Measurements from ENCODE around the gene JUND.

The JUND gene

DNA sequence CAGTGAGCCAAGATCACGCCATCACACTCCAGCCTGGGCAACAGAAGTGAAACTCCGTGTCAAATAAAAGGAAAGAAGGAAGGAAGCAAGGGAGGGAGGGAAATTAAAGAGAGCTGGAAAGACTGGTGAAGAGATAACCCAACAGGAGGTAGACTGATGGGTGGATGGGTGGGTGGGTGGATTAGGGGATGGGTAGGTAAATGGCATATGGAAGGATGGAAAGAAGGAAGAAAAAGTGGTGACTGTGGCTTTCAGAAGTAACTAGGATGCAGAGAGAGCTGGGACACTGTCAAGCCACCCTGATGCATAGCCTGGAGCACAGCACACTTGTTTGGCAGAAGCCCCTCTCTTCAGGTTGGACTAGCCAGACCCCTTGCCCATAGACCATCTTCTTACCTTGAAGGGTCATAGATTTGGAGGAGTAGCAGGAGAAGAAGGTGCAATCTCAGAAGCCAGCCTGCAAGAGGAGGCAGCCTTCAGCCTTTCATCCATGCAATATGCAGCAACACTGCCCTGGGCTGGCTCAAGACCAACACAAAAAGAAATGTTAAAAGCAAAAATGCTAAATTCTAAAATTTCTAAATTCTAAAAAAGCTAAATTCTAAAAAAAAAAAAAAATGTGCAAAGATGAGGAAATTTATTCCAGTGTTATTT lies 12.2 kb downstream of the JUND start:
- no peak for DNase-seq (ENCODE audit: low spot score)

DNA sequence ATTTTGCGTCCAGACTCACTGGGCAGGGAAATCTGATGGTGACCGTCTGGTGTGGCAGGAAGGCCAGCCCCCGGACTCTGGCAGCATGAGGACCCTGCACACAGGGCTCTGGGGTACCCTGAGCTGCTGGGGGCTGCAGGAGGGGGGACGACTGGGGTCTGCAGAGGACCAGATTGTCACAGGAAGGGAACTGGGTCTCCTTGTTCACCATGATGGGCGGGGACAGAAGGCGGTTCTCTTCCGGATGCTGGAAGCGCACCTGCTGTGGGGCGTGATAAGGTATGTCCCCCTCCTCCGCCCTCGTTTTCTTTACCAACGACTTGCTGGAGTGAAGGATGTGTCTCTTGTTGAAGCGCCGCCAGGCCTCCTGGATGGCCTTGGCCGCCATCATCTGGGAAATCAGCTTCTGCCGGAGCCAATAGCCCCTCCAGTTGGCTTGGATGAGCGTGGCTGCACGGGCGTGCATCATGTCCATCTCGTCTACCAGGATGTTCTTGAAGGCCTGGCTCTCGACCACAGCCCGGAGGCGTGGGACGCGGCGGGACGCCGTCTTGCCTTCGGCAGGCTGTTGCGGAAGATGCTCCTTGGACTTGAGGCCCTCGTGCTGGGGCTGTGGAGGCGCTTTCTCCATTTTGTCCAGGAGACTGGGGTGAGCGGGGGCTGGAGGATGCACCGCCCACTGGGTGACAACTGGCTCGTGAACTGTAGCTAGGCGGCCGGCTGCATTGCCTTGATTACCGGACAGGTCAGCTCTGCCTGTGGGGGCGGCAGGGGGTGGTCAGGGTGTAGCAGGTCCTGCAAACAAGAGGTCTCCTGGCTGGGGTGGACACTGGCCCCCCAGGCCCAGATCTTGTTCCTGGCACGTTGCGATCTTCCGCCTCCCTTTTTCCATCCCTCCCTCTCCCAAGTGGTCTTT lies 14.4 kb downstream of the JUND start:
- no peak for DNase-seq (ENCODE audit: low spot score)

DNA sequence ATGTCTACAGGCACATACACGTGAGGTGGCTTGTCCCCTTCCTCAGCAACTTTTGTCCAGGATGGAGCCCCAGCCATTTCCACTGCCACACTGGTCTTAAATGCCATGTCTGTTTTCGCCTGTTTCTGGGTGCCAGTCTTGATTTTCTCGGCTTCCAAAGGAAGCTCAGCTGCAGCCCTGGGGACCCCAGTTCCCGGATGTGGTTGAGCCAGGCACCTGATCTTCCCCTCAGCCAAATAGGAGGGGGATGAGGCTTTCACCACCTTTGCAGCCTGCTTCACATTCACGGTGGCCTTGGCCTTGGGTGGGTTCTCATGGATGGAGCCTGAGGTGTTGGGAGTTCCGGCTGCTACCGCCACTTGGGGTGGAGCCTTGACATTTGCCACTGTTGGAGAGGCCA lies 15.8 kb downstream of the JUND start:
- no peak for DNase-seq (ENCODE audit: low spot score)

DNA sequence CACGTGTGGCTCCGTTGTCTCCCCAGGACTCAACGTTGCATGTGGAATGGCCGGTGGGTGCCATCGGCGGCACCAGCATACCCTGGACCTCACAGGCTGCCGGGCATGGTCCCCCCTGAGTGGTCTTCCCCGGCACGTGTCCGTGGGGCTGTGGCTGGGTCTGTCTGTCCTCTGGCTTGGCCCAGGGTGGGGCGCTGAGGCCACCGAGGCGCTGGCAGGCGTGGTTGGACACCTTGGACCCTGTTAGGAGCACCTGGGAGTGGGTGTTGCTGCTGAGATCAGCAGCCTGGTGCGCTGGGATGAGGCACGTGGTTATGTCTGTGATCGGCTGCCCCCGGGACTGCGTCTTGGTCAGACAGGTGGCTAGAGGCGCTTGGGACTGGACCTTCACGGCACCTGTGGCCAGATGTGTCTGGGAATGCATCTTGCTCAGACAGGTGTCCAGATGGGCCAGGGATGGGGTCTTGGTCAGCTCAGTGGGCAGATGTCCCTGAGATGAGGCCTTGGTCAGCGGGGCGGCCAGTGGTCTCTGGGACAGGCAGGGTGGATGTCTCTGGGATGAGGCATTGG lies 16.4 kb downstream of the JUND start:
- no peak for DNase-seq (ENCODE audit: low spot score)

DNA sequence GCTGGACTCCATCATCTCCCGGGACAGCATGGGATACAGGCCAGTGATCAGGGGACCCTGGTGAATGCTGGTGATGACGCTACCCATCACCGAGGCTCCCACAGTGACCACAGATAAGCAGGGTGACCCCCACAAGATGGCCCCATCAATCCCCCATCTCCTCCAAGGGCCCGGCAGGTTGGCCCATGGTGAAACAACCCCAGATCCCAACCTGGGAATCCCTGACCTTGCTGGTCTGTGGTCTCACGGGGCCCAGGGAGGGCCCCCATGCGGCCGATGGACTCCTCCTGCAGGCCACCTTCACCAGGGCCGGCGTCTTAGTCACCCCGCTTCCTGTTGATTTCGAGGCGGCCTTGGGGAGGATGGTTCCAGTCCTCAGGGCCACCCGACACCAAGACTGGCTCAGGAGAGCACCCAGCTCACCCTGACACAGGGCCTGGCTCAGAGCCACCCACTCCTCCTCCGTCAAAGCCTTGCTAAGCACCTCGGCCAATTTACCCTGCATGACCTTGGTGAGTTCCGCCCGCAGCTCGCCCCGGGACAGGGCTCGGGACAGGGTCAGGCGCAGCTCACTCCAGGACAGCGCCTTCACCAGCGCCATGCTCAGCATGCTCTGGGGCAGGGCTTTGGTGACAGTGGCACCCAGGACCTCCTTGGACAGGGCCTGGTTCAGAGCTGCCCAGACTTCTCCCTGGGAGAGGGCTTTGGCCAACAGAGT lies 17.1 kb downstream of the JUND start:
- no peak for DNase-seq (ENCODE audit: low spot score)

DNA sequence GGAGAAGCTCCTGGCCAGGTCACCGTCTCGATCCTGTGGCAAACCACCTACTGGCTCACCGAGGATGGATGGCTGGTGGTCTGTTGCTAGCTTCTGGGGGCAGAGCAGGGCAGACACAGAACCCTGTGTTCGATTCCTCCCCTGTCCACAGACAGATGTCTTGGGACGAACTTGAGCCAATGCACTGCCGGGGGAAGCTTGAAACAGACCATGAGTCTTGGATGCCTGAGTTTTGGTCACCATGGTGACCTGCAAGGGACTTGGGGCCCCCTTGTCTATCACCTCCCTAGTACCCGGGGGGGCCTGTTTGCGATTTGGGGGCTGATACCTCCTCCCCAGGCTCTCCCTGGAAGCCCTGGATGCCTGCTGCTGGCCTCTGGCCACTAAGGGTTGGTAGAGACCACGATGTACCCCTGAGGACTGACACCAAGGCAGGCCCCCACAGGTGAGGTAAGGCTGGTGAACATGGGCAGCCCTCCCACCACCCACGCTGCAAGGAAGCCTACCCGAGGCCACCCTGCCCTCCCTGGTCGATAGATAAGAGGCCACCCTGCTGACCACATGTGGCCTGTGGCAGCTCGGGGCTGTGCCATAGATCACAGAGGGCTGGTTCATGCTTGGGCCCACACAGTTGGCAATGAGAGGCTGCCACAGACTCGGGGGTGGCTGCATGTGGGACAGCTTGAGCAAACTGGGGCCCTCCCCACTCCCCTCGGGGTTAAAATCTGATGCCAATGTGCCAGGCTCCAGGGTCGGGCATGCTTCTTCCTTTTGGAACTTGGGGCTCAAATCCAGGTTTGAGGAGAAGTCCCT lies 17.9 kb downstream of the JUND start:
- no peak for DNase-seq (ENCODE audit: low spot score)

DNA sequence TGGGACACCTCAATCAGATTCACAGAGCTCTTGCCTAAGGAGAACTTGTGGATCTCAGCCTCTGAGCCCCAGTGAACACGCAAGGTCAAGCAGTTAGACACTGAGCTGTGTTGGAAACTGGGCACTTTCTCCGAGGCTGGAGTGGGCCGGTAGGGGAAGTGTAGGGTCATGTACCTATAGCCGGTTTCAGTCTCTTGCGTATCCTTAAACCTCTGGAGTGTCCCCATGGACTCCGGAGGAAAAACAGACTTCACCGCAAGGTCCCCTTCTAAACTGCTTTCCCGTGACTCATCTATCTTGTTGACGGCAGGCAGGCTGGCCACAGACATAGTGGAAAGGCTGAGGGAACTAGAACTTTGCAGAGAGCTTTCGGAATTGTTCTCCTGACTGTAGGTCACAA lies 18.5 kb downstream of the JUND start:
- no peak for DNase-seq (ENCODE audit: low spot score)

DNA sequence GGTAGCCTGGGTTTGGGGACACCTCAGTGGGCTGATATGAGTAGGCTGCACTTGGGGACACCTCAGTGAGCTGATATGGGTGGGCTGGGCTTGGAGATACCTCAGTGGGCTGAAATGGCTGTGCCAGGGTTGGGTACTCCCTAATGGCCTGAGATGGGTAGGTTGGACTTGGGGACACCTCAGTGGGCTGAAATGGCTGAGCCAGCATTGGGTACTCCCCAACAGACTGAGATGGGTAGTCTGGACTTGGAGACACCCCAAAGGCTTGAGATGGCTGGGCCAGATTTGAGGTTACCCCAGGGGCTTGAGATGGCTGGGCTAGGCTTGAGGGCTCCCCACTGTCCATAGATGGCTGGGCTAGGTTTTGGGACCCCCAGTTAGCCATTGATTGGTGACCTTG lies 19.3 kb downstream of the JUND start:
- no peak for DNase-seq (ENCODE audit: low spot score)

DNA sequence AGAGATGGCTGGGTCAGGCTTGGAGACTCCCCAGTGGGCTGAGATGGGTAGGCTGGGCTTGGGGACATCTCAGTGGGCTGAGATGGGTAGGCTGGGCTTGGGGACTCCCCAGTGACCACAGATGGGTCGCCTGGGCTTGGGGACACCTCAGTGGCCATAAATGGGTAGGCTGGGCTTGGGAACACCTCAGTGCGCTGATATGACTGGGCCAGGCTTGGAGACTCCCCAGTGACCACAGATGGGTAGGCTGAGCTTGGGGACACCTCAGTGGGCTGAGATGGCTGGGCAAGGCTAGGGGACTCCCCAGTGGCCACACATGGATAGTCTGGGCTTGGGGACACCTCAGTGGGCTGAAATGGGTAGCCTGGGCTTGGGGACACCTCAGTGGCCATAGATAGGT lies 19.9 kb downstream of the JUND start:
- no peak for DNase-seq (ENCODE audit: low spot score)

DNA sequence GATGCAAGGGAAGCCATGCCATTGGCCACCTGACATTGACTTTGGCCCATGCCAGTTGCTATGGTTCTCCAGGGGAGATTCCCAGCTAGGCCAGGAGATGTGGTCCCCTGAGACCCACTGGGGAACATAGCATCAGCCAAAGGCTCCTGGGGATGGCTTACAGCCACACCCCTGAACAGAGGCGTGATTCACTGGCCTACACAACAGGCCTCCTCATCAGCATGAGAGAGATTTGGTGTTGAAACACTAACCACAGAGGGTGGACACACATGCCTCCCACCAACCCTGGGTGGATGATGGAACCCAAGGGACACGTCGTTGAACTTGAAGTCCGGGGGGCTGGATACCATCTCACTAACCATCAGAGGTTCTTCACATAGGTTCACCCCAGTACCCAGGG lies 21.5 kb downstream of the JUND start:
- no peak for DNase-seq (ENCODE audit: low spot score)

DNA sequence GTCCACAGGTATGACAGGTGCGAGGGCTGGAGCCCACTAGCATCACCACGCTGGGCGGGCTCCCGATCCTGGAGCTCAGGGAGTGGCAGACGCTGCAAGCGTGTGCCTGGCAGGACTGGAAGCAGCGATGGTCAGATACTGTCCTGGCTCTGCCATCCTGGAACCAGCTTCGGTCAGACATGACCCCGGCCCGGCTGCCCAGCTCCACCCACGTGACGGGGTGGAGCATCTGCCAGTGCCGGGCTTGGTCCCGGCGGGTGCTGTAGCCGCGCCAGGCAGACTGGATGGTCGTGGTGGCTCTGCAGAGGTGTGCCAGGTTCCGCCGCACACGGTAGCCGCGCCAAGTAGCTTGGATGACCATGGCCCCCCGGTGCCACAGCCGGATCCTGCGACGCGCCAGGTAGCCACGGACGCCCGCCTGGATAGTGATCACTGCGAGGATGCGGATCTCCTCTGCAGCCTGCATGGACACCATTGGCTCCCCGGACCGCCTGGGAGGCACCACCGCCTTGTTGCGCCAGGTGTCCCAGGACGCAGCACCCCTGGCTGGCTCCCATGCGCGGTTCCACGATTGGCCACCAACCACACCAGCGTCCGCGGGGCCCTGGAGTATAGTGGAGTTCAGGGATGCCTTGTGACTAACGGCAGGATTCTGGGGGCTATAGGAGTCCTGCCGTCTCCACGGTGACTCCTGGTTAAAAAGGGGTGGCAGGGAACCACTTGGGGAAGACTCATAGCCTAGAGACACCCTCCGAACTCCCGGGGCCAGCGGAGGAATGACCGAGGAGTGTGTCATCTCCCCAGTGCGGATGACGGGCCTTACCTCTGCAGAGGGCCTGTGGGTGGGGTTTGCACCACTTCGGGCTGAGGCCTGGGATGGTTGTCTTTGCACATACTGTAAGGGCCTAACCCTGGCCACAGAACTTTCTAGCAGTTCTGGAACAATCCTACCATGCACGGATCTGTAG lies 23.6 kb downstream of the JUND start:
- no peak for DNase-seq (ENCODE audit: low spot score)

DNA sequence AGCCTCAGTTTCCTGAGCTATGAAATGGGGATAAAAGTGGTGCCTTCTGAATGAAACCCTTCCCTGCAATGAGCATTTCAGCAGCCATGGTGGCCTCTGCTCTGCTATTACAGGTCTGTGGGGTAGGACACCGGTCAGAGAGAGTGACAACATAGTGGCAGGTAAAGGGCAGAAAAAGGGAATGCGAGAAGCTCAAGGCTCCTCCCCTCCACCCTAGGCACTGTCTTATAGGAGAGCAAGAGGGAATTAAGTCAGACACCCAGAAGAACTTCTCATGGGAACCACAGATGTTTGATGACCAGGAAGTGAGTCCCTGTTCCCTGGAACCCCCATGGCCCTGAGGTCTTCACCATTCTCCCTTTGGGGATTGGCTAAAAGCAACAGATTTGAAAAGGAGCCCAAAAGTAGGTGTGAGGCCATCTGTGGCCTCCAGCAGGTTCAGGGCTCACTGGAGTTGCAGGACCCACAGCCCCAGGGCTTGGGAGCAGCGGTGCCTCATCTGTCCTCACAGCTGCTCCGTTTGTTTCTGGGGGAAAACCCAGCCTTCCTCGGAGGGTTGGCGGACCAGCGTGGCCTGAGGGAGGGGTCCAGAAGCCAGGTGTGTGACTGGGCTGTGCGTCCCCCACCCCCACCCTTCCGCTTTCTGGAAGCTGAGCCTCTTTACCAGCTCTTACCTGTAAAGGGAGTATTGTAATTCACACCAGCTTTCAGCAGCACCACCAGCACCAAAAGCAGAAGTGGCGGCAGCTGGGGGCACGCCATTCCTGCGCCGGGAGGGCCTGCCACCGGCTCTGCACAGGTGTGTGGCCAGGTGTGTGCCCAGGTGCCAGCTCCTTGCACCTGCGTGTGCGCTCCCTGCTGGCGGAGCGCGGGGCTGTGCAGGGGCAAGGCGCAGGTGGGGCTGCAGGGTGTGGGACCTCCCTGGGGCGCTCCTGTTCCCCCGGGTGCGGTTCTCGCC lies 26.6 kb downstream of the JUND start:
- peak; percentile 60 for DNase-seq (ENCODE audit: low spot score)

DNA sequence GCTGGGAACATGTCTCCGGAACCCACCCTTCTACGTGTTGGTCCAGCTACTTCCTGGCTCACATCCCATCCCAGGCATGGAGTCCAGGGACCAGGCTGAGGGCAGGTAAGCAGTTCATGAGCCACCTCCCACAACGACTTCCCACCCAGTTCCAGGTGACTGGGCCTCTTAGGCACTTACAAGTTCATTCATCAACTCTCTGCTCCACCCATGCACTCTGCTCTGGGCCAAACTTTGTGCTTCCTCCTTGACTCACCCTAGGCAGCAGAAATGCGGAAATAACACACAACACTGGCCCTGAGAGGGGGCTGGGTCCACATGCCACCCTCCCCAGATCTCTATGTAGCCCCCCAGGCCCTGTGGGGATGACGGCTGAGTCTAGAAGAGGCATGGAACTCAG lies 27.7 kb downstream of the JUND start:
- no peak for DNase-seq (ENCODE audit: low spot score)

DNA sequence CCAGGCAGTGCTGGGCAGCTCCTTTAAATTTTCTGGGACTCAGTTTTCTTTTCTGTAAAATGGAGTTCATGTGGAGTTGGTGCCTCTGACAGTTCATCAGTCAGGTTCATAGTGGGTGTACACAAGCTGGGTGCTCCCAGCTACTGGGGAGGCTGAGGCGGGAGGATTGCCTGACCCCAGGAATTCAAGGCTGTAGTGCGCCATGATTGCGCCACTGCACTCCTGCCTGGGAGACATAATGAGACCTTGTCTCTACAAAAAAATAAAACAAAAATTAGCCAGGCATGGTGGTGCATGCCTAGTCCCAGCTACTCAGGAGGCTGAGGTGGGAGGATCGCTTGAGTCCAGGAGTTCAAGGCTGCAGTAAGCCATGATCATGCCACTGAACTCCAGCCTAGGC lies 28.3 kb downstream of the JUND start:
- no peak for DNase-seq (ENCODE audit: low spot score)

DNA sequence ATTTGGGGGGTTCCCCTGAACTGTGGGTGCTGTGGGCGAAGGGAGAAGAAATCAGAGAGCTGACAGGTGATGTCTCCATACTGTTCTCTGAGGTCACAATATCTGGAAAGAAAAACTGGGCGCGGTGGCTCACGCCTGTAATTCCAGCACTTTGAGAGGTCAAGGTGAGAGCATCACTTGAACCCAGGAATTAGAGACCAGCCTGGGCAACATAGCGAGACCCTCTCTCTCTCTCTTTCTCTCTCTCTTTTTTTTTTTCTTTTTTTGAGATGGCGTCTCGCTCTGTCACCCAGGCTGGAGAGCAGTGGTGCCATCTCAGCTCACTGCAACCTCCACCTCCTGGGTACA lies 29.1 kb downstream of the JUND start:
- no peak for DNase-seq (ENCODE audit: low spot score)

DNA sequence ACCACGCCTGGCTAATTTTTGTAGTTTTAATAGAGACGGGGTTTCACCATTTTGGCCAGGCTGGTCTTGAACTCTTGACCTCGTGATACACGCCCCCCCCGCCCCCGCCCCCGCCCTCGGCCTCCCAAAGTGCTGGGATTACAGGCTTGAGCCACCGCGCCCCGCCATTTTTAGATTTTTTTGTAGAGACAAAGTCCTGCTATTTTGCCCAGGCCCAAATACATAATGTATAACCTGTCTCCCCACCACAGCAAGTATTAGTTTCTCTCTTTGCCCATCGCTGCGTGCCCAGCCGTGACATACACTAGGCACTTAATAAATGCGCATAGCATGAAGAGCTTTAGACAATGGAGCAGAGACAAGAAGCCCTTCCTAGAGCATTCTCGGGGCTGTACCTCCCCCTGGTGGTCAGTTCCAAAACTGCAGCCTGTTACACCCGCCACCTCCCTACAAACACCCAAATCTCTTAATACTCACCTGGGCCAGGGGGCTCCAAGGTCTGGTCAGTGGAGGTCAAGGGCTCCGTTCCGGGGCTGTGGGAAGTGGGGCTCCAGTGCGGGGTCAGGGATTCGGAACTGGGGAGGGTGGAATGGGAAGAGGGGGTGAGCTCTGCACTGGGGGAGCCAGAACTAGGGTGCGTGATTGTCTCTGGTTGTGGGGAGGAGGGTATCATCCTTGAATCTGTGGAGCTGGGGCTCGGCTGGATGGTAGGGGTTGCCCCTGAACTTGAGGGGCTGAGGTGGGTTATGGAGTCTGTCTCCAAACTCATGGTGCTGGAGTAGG lies 29.6 kb downstream of the JUND start:
- peak; percentile 80 for DNase-seq (ENCODE audit: low spot score)

DNA sequence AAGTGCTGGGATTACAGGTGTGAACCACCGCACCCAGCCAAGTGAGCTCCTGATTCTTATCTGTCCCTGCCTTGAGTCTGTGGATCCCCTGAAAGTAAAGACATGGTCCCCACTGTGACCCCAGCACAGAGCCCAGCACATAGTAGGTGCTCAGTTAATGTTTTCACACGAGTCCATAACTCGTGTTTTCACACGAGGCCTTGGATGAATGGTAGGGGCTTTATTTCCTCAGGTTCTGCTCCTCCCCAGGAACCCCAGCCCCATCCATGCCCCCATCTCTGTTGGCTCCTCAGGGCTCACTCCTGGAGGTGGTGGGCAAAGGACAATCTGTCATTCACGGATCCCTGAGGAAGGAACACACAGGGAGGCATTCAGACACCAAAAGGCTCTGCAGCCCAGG lies 31.6 kb downstream of the JUND start:
- DNase-seq (ENCODE audit: low spot score) = no peak

DNA sequence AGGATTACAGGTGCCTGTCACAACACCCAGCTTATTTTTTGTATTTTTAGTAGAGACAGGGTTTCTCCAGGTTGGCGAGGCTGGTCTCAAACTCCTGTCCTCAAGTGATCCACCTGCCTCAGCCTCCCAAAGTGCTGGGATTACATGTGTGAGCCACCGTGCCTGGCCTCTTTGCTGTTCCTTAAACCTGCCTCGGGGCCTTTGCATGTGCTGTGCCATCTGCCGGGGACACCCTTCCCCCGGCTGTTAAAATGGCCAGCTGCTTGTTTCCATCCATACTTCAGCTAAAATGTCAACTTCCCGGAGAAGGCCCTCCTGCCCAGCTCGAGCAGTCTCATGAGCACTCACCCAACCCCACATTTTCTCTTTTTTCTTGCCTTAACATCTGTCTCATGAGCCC lies 36.1 kb downstream of the JUND start:
- no peak for DNase-seq (ENCODE audit: low spot score)

DNA sequence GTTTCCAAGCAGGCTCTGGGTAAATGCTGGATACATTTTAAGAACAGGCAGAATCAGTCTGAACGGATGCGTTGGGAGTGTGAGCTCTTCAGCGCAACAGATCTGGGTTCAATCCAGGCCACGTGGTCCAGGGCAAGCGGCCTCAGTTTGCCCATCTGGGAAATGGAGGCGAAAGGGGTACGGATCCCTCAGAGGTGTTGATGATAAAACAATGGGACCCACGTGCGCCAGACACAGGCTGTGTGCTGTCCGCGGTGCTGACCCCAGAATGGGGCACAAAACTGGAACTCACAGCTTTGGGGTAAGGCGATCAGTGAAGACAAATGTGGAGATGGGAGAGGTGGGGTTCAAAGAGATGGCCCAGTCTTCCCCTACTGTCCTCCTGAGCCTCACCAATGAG lies 42.1 kb downstream of the JUND start:
- DNase-seq (ENCODE audit: low spot score) = no peak
